Raji (cell line): ENCODE measurements around the gene SYT3.
A peak's percentile ranks its signal among the peaks of the same experiment; 100 is the strongest.

Source experiments
- POLR2A ChIP-seq: IDR thresholded peaks from 2 replicates; pipeline ENCODE4 v1.6.1; 2011; ENCODE audit warnings: low read depth, low read length, control low read depth; ENCODE audit not compliant: insufficient read depth

The SYT3 gene

DNA sequence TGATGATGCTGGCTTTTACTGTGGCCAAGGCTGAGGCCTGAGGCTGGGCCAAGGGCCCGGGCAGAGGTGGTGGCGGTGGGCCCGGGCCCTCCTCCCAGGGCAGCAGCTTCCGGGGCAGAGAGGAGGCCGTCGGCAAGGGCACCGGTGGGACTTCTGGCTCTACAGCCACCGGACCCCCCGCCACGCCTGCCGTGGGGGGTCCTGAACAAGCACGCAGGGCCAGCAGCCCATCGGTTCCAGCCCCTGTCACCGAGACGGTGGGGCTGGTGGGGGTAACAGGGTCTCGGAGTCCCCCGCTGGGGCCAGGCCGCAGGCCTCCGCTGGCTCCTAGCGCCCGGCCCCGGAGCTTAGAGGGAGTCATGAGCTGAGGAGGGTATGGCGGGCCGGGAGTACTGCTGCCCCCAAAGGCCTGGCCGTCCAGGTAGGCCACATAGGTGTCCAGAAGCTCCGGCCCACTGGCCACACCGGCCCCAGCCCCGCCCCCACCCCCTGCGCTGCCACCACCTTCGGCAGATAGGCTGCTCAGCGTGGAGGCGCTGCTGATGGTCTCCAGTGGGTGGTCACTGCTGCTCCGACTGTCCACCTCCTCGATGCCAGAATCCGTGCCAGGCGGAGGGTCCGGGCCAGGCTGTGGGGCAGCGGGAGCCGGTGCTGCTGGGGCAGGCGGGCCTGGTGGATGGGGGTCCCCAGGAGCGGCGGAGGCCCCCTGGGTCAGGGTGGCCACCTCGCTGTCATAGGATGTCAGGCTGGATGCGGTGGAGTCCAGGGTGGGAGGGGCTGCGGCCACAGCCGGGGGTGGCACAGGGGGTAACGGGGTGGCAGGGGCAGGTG lies 26.9 kb upstream of the SYT3 start:
- TF ChIP-seq POLR2A, result no peak

DNA sequence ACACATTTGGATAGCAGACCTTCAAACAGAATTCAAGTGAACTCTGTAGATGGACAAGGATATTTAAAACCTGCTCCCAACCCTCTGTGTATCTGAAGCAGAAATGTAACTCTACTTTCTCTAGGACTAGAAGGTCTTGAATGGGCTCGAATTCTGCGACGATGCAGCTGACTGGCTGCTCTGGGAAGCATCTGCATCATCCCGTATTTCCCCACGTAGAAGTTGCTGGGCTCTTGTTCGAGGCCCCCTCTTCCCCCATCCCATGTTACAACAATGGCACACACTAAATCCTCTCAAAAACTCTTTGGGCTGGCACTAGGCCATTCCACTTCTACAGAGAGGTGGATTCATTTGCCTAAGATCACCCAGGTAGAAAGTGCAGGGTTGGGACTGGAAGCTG lies 24.5 kb upstream of the SYT3 start:
- no peak for TF ChIP-seq POLR2A

DNA sequence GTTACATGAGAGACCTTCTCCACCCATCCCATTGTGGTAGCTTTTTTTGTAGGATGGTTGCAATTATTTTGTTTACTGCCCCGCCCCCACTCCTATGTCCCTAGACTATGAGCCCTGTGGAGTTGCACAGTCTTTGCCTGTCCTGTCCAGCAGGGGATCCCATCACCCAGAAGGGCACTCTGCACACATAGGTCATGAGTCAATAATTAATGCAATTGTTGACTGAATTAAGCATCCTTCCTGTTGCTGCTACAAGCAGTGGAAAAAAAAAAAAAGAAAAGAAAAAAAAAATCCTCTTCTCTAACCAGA lies 23.8 kb upstream of the SYT3 start:
- TF ChIP-seq POLR2A, result no peak

DNA sequence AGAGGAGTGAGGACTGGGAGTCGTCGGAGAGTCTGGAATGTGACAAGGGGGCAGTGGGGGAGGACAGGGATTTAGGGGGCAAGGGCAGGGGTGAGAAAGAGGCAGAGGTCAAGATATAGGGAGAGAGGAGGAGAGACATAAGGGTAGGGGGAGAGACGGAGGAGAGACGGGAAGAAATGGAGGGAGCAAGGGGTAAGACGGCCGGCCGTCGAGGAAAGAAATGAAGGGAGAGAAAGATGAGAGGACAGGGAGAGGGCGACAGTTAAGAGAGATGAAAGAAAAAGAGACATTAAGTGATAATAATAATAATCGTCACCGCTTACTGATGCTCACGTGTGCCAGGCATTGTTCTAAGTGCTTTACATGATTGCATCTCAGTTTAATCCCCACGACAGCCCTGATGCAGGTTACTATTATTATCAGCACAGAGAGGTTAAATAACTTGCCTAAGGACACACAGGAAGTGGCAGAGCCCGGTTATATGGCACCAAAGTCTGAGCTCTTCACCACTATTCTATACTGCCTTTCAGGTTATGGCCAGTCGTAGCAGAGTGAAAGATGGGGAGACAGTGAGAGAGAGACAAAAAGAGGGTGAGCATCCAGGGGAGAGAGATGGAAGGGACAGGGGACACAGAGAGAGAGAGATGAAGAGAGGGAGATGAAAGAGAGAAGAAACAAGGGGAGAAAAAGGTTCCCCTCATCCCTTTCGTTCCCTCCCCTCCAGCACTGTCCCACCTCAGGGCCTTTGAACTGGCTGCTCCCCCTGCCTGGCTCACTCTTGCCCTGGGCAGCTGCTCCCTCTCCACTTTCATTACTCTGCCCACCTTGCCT lies 23.2 kb upstream of the SYT3 start:
- no peak for TF ChIP-seq POLR2A

DNA sequence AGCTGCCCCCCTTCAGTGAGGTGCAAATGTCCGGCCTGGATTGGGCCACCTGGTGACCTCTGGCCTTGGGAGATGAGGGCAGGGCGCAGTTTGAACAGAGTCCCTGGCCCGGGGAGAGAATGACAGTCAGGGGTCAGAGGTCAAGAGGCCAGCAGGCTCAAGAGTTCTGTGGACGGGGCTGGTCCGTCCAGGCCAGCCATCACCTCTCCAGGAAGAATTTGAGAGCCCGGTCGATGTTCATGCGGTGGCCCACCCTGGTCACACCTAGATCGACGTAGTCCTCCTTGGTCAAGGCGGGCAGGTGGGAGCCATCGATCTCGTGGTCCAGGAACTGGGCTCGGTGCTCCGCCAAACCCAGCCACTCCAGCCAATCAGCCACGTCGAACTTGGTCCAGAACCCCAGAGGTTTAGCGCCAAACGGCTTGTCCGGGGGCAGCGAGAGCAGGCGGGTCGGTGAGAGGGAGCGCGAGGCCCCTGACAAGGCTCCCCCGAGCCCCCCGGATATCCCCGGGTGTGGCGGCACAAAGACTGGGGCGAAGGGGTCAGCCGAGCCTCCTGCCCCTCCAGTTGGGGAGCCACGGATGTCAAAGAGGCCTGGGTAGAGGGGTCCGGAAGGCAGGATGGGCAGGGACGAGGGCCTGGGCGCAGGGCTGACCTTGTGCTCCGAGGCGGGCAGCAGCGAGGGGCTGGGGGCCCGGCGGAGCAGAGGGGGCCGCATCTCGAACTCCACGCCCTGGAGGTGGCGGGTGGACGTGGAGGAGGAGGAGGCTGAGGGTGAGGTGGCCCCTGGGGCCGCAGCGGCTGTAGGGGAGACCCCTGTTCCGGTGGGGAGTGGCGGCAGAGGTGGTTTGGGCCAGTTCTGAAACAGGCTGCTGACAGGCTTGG lies 22.3 kb upstream of the SYT3 start:
- TF ChIP-seq POLR2A, result no peak

GRCh38 chr19:50661023-50661422 lies 21.3 kb upstream of the SYT3 start:
- no peak for TF ChIP-seq POLR2A

DNA sequence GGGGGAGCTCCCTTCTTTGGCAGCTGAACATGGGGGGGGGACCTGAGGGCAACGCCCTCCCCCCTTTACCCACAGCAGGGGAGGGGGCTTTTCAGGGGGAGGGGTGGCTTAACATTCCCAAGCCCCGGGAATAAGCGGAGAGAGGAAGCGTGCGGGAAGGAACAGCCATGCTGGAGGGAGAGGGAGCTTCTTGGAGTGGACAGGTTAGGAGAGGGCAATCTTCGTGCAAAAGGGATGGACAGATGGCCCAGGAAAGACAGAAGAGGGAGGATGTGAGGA lies 20.3 kb upstream of the SYT3 start:
- no peak for TF ChIP-seq POLR2A

- no peak for TF ChIP-seq POLR2A
Observed at GRCh38 chr19:50659318-50660087, 19.8 kb upstream of the SYT3 start.

DNA sequence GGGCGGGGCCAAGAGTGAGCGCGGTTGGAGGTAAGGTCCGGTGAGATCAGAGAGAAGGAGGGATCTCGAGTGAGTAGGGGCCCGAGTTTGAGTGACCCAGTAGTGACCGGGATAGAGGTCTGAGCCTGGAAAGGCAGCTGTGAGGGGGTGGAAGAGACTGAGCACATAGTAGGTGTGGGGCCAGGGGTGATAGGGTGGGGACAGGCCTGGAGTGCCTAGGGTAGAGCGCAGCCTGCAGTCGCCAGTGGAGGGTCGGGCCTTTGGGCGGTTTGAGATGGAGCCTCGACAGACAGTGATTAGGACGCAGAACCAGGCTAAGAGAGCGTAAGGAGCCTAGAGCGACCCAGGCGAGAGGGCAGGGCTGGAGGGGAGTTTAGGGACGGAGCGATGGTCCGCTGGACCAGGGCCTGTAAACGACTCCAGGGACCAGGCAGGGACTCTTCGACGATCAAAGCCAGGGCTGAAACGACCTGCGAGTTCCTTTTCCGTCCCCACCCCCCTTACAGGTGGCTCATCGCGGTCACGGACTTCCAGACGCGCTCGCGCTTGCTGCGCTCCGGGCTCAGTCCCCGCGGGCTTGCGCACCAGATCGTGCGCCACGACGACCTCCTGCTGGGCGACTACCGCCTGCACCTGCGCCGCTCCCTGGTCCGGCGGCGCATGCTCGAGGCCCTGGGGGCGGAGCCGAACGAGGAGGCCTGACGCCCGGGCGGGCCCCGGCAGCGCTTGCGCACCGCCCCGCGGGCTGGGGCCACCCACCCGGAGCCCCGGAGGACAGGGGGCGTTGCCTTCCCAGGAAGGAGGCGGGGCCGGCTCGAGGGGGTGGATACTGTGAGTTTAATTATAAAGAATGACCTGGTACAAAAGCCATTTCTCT lies 19.0 kb upstream of the SYT3 start:
- peak; percentile 48 for TF ChIP-seq POLR2A

- TF ChIP-seq POLR2A, result peak; percentile 65; the same call in 1 of the 2 replicates
Observed at GRCh38 chr19:50657712-50658440, 18.2 kb upstream of the SYT3 start.

DNA sequence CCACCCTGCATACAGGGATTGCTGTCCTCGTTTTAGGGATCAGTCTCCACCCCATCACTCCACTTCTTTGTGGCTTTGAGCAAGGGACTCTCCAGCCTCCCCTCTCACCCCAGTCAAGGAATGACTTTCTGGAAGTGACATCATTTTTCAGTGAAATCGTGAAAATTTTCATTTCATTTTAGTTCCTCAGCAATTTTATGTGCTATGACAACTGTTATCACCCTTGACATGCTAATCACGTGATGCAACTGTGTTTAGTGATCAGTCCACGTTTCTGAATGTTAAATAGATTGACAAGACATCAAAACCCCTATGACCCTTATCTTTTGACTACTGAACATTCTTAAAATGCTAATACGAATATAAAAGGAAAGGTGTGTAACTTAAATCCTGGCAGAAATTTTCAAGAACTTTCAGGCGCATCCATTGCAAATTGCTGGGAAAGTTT lies 17.6 kb upstream of the SYT3 start:
- TF ChIP-seq POLR2A, result no peak

DNA sequence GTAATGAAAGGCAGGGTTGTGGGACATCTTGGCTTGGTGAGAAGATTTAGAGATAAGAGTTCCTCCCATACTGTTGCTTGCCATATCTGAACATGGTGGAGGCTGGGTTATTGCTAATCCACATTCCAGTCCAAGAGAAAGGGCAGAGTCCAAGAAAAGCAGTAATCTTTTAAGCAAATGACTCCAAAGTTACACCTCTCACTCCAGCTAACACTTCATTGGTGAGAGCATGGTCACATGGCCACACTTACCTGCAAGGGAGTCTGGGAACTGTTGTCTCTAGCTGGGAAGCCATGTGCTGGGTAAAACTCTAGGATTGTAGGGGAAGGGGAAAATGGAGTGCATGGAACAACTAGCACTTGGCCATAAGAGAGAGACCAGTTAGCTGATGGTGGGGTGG lies 15.2 kb upstream of the SYT3 start:
- no peak for TF ChIP-seq POLR2A

GRCh38 chr19:50652722-50653121 lies 13.0 kb upstream of the SYT3 start:
- TF ChIP-seq POLR2A, result no peak
